ENCODE measurements around the gene CD44.

Gene CD44

GRCh38 chr11:35112056-35112845 lies 26.7 kb upstream of the CD44 start:
- no peak for DNase-seq

GRCh38 chr11:35112846-35113105 lies 26.2 kb upstream of the CD44 start:
- DNase-seq, result no peak

GRCh38 chr11:35114906-35115687 lies 23.9 kb upstream of the CD44 start:
- no peak for DNase-seq

- no peak for DNase-seq
Measured at GRCh38 chr11:35115688-35116030, 23.3 kb upstream of the CD44 start.

- DNase-seq, result no peak
Measured at GRCh38 chr11:35116245-35116644, 22.7 kb upstream of the CD44 start.

- no peak for DNase-seq
Measured at GRCh38 chr11:35116762-35117640, 22.0 kb upstream of the CD44 start.

GRCh38 chr11:35118906-35119305 lies 20.1 kb upstream of the CD44 start:
- DNase-seq, result no peak

- no peak for DNase-seq
Measured at GRCh38 chr11:35121326-35121865, 17.6 kb upstream of the CD44 start.

GRCh38 chr11:35122308-35122707 lies 16.7 kb upstream of the CD44 start:
- DNase-seq, result no peak

GRCh38 chr11:35126000-35126878 lies 12.7 kb upstream of the CD44 start:
- DNase-seq, result no peak

- DNase-seq, result no peak
Measured at GRCh38 chr11:35126879-35127581, 11.9 kb upstream of the CD44 start.

GRCh38 chr11:35127619-35128018 lies 11.4 kb upstream of the CD44 start:
- no peak for DNase-seq

GRCh38 chr11:35131094-35131493 lies 7.9 kb upstream of the CD44 start:
- no peak for DNase-seq

- no peak for DNase-seq
Measured at GRCh38 chr11:35131886-35132285, 7.1 kb upstream of the CD44 start.

- no peak for DNase-seq
Measured at GRCh38 chr11:35133656-35134055, 5.3 kb upstream of the CD44 start.

GRCh38 chr11:35134403-35135148 lies 4.4 kb upstream of the CD44 start:
- no peak for DNase-seq

GRCh38 chr11:35135222-35135621 lies 3.7 kb upstream of the CD44 start:
- DNase-seq, result no peak

- DNase-seq, result no peak
Measured at GRCh38 chr11:35136311-35136710, 2.7 kb upstream of the CD44 start.

GRCh38 chr11:35138058-35138457 lies 913 bp upstream of the CD44 start:
- no peak for DNase-seq

- DNase-seq, result no peak
Measured at GRCh38 chr11:35138606-35138942, 397 bp upstream of the CD44 start.

- no peak for DNase-seq
Measured at GRCh38 chr11:35139722-35140282, 831 bp downstream of the CD44 start.

All from activated effector memory CD4-positive, alpha-beta T cell treated with Interleukin-2 at 50 U/mL for 16 hours (primary cell).